H9 (cell line): ENCODE measurements around the gene IL3. TPM values are rescaled to one million over a fixed set of nuclear protein-coding genes. Genes with fewer than 3 reads are reported as not detected.

Experiments used
- DNase-seq: peaks from one replicate; pipeline ENCODE4 v3.0.0-alpha.2; 2017
- H2AFZ ChIP-seq: one replicate; pipeline ENCODE4 v1.6.1; 2013; ENCODE audit warnings: mild to moderate bottlenecking, low read length, control low read depth, moderate library complexity
- H2AK5ac ChIP-seq: 2 replicates; pipeline ENCODE4 v1.6.1; 2013; ENCODE audit warnings: low read length, control low read depth, mixed read lengths; ENCODE audit not compliant: insufficient read length
- H2BK120ac ChIP-seq: one replicate; pipeline ENCODE4 v1.6.1; 2013; ENCODE audit warnings: low read depth, mild to moderate bottlenecking, low read length, control low read depth, inconsistent platforms; ENCODE audit not compliant: poor library complexity, severe bottlenecking
- H2BK12ac ChIP-seq: 2 replicates; pipeline ENCODE4 v1.6.1; 2013; ENCODE audit warnings: low read length, control low read depth, mixed read lengths, low read depth; ENCODE audit not compliant: insufficient read length
- H2BK15ac ChIP-seq: 2 replicates; pipeline ENCODE4 v1.6.1; 2013; ENCODE audit warnings: low read depth, low read length, control low read depth
- H2BK20ac ChIP-seq: one replicate; pipeline ENCODE4 v1.6.1; 2013; ENCODE audit warnings: low read depth, mild to moderate bottlenecking, low read length, control low read depth, inconsistent platforms; ENCODE audit not compliant: poor library complexity, severe bottlenecking
- H2BK5ac ChIP-seq: 2 replicates; pipeline ENCODE4 v1.6.1; 2013; ENCODE audit warnings: low read length, control low read depth, mixed read lengths; ENCODE audit not compliant: insufficient read length
- H3K14ac ChIP-seq: 2 replicates; pipeline ENCODE4 v1.6.1; 2013; ENCODE audit warnings: low read length, control low read depth; ENCODE audit not compliant: insufficient read depth
- H3K18ac ChIP-seq: 2 replicates; pipeline ENCODE4 v1.6.1; 2013; ENCODE audit warnings: low read depth, mild to moderate bottlenecking, mixed read lengths, low read length, control low read depth; ENCODE audit not compliant: insufficient read length
- H3K23ac ChIP-seq: 2 replicates; pipeline ENCODE4 v1.6.1; 2013; ENCODE audit warnings: low read length, control low read depth, mixed read lengths, low read depth; ENCODE audit not compliant: insufficient read length
- H3K23me2 ChIP-seq: 2 replicates; pipeline ENCODE4 v1.6.1; 2013; ENCODE audit warnings: low read depth, mild to moderate bottlenecking, mixed read lengths, low read length, control low read depth; ENCODE audit not compliant: insufficient read length, poor library complexity, severe bottlenecking
- H3K27ac ChIP-seq: 2 replicates; pipeline ENCODE4 v1.5.1; 2013; ENCODE audit warnings: low read length, control low read depth, mixed read lengths, low read depth; ENCODE audit not compliant: insufficient read length
- H3K27me3 ChIP-seq: 2 replicates; pipeline ENCODE4 v1.6.1; 2013; ENCODE audit warnings: low read length, control low read depth, inconsistent platforms; ENCODE audit not compliant: insufficient read depth
- H3K4ac ChIP-seq: 2 replicates; pipeline ENCODE4 v1.6.1; 2013; ENCODE audit warnings: low read depth, mild to moderate bottlenecking, control low read depth, inconsistent platforms, low read length, moderate library complexity
- H3K4me1 ChIP-seq: 2 replicates; pipeline ENCODE4 v1.6.1; 2013; ENCODE audit warnings: low read length, control low read depth, inconsistent platforms; ENCODE audit not compliant: insufficient read depth
- H3K4me2 ChIP-seq: 2 replicates; pipeline ENCODE4 v1.6.1; 2013; ENCODE audit warnings: low read length, control low read depth, mixed read lengths; ENCODE audit not compliant: insufficient read length, insufficient read depth
- H3K56ac ChIP-seq: 2 replicates; pipeline ENCODE4 v1.6.1; 2013; ENCODE audit warnings: low read depth, mild to moderate bottlenecking, mixed read lengths, low read length, control low read depth; ENCODE audit not compliant: insufficient read length
- H3K79me1 ChIP-seq: 2 replicates; pipeline ENCODE4 v1.6.1; 2013; ENCODE audit warnings: low read depth, mild to moderate bottlenecking, moderate library complexity, low read length, control low read depth, inconsistent platforms; ENCODE audit not compliant: insufficient read depth, poor library complexity, severe bottlenecking
- H3K79me2 ChIP-seq: 2 replicates; pipeline ENCODE4 v1.6.1; 2013; ENCODE audit warnings: low read length, control low read depth, inconsistent platforms; ENCODE audit not compliant: insufficient read depth
- H3K9ac ChIP-seq: 2 replicates; pipeline ENCODE4 v1.6.1; 2013; ENCODE audit warnings: low read length, control low read depth, mixed read lengths; ENCODE audit not compliant: insufficient read length; ENCODE audit errors: extremely low read depth
- H3K9me3 ChIP-seq: one replicate; pipeline ENCODE4 v1.6.1; 2013; ENCODE audit warnings: low read depth, low read length, inconsistent platforms; ENCODE audit not compliant: control insufficient read depth
- H3T11ph ChIP-seq: one replicate; pipeline ENCODE4 v1.6.1; 2013; ENCODE audit warnings: mild to moderate bottlenecking, low read length, control low read depth, inconsistent platforms
- H4K20me1 ChIP-seq: one replicate; pipeline ENCODE4 v1.6.1; 2013; ENCODE audit not compliant: control insufficient read depth, insufficient read length, insufficient read depth
- H4K5ac ChIP-seq: 2 replicates; pipeline ENCODE4 v1.6.1; 2013; ENCODE audit warnings: low read depth, mild to moderate bottlenecking, mixed read lengths, low read length, control low read depth; ENCODE audit not compliant: insufficient read length
- H4K8ac ChIP-seq: replicated peaks from 2 replicates; pipeline ENCODE4 v1.6.1; 2013; ENCODE audit warnings: low read length, control low read depth, mixed read lengths, low read depth; ENCODE audit not compliant: insufficient read length
- H4K91ac ChIP-seq: 2 replicates; pipeline ENCODE4 v1.6.1; 2013; ENCODE audit warnings: low read depth, mild to moderate bottlenecking, moderate library complexity, mixed read lengths, low read length, control low read depth; ENCODE audit not compliant: insufficient read length
- H3K27ac Mint-ChIP-seq, 3 experiments: 2 replicates in 2 of 3; 3 replicates in 1 of 3; pipeline ENCODE4 v1.8.0; 2020 to 2021; ENCODE audit warnings: mixed read lengths in 3 of 3, mild to moderate bottlenecking in 1 of 3, moderate library complexity in 1 of 3
- H3K27me3 Mint-ChIP-seq: 2 replicates; pipeline ENCODE4 v1.8.0; 2021; ENCODE audit warnings: low read depth, mild to moderate bottlenecking, moderate library complexity, mixed read lengths
- H3K36me3 Mint-ChIP-seq, 3 experiments: 2 replicates in 2 of 3; 3 replicates in 1 of 3; pipeline ENCODE4 v1.8.0; 2020 to 2021; ENCODE audit warnings: low read depth in 3 of 3, mixed read lengths in 3 of 3; ENCODE audit not compliant: insufficient read depth in 1 of 3
- H3K4me1 Mint-ChIP-seq, 2 experiments: 2 replicates each; pipeline ENCODE4 v1.8.0; 2020; ENCODE audit warnings: mixed read lengths in 2 of 2
- H3K4me3 Mint-ChIP-seq, 2 experiments: 2 replicates in 1 of 2; 3 replicates in 1 of 2; pipeline ENCODE4 v1.8.0; 2020 to 2021; ENCODE audit warnings: mild to moderate bottlenecking in 2 of 2, mixed read lengths in 2 of 2, moderate library complexity in 1 of 2
- H3K9me3 Mint-ChIP-seq, 2 experiments: 2 replicates in 1 of 2; 3 replicates in 1 of 2; pipeline ENCODE4 v1.8.0; 2020; ENCODE audit warnings: mild to moderate bottlenecking in 2 of 2, mixed read lengths in 2 of 2, moderate library complexity in 1 of 2
- CTCF ChIP-seq: fragments of 200-600 bp; sonication (generic); conservative IDR thresholded peaks from 3 replicates; pipeline ENCODE4 v1.8.0; 2021; ENCODE audit warnings: antibody characterized with exemption, mild to moderate bottlenecking
- WGBS: extraction: QIAGEN DNeasy Blood & Tissue Kit; methylation state at CpG from one replicate; pipeline ENCODE4 v1.1.7; 2013; ENCODE audit warnings: missing lambda C conversion rate, low lambda C conversion rate, mixed read lengths; ENCODE audit not compliant: insufficient read length; ENCODE audit errors: extremely low coverage; 5-methylcytosine and 5-hydroxymethylcytosine counted together
- total RNA-seq: library from RNA; stranded (reverse); gene quantifications from 2 replicates; pipeline ENCODE4 v1.2.1, GENCODE V29; 2021

IL3 gene
- total RNA-seq, 1 experiment from 2014 or later = not detected

GRCh38 chr5:132025403-132025971 is 35.0 kb upstream of the IL3 start:
- H4K5ac ChIP-seq = no peak overlapping the region
- no peak overlapping the region for H3K9ac ChIP-seq
- H2BK5ac ChIP-seq = no peak overlapping the region
- no CpG with 5 or more reads among the region's 7 CpGs for WGBS
- H3K27me3 ChIP-seq = no peaks in the 10 kb centered on the region
- no peaks in the 10 kb centered on the region for H3K4me1 ChIP-seq
- no peak overlapping the region for H3K4me2 ChIP-seq
- H2BK120ac ChIP-seq = no peak overlapping the region
- no peaks in the 10 kb centered on the region for H4K20me1 ChIP-seq
- no peaks in the 10 kb centered on the region for H3K36me3 Mint-ChIP-seq
- H4K91ac ChIP-seq = no peak overlapping the region
- H3K27ac Mint-ChIP-seq = no peak overlapping the region
- H3K27me3 Mint-ChIP-seq = peaks cover 4% of the 10 kb centered on the region; the same call in 1 of the 2 replicates
- no peak overlapping the region for H2BK20ac ChIP-seq
- H3K4me3 Mint-ChIP-seq = no peak overlapping the region
- no peaks in the 10 kb centered on the region for H3K23me2 ChIP-seq
- H3T11ph ChIP-seq = no peak overlapping the region
- no peaks in the 10 kb centered on the region for H3K9me3 Mint-ChIP-seq
- H3K4ac ChIP-seq = no peak overlapping the region
- no peak for TF ChIP-seq CTCF
- no peak overlapping the region for H3K14ac ChIP-seq
- H3K79me2 ChIP-seq = no peaks in the 10 kb centered on the region
- no peak overlapping the region for H2AFZ ChIP-seq
- H3K79me1 ChIP-seq = no peaks in the 10 kb centered on the region
- no peak overlapping the region for H2BK15ac ChIP-seq
- DNase-seq = no peak
- no peaks in the 10 kb centered on the region for H3K4me1 Mint-ChIP-seq
- no peak overlapping the region for H2BK12ac ChIP-seq
- H2AK5ac ChIP-seq = no peak overlapping the region
- no peaks in the 10 kb centered on the region for H3K9me3 ChIP-seq
- no peak overlapping the region for H3K18ac ChIP-seq
- H3K56ac ChIP-seq = no peak overlapping the region
- no peak overlapping the region for H3K23ac ChIP-seq
- H4K8ac ChIP-seq = no peak overlapping the region
- H3K27ac ChIP-seq = no peak overlapping the region
